Heart right ventricle (tissue), 16 donors: Measurements from ENCODE around the gene MRGPRF. TPM values are rescaled to one million over a fixed set of nuclear protein-coding genes. Genes with fewer than 3 reads are reported as not detected.

ENCODE experiments used
- ATAC-seq, 8 donors: fragments of 200-7000 bp; cut with Tn5 transposase; one replicate each; pipeline ENCODE4 v1.9.1; 2020; ENCODE audit warnings: mild to moderate bottlenecking in 8 of 8, moderate library complexity in 8 of 8, moderate number of reproducible peaks in 1 of 8
- DNase-seq, 2 donors: peaks; one replicate each; pipeline ENCODE4 v3.0.0-alpha.2; 2020
- H3K27ac ChIP-seq, 10 donors: fragments of 200-600 bp; sonication (generic) in 2 of 10; one replicate each; pipeline versions ENCODE4 v1.5.0 to v1.8.0; 2020 to 2022; ENCODE audit warnings: mild to moderate bottlenecking in 3 of 10
- H3K27me3 ChIP-seq, 7 donors: fragments of 200-600 bp; one replicate each; pipeline ENCODE4 v1.8.0; 2021 to 2022; ENCODE audit warnings: mild to moderate bottlenecking in 2 of 7
- H3K36me3 ChIP-seq, 9 donors: fragments of 200-600 bp; sonication (generic) in 1 of 9; one replicate each; pipeline versions ENCODE4 v1.5.0 to v1.8.0; 2020 to 2022; ENCODE audit warnings: mild to moderate bottlenecking in 2 of 9
- H3K4me1 ChIP-seq, 9 donors: fragments of 200-600 bp; sonication (generic) in 1 of 9; one replicate each; pipeline versions ENCODE4 v1.5.0 to v1.8.0; 2020 to 2022; ENCODE audit warnings: mild to moderate bottlenecking in 4 of 9
- H3K4me3 ChIP-seq, 10 donors: fragments of 200-600 bp; sonication (generic) in 2 of 10; one replicate each; pipeline versions ENCODE4 v1.5.0 to v1.8.0; 2020 to 2022; ENCODE audit warnings: mild to moderate bottlenecking in 7 of 10, moderate library complexity in 2 of 10
- H3K9me3 ChIP-seq, 11 donors: fragments of 200-600 bp in 10 of 11; sonication (generic) in 2 of 11; one replicate each; pipeline versions ENCODE4 v1.5.0 to v1.8.0; 2013 to 2022; ENCODE audit warnings: mild to moderate bottlenecking in 2 of 11, control low read depth in 1 of 11, moderate library complexity in 1 of 11
- WGBS, 2 donors: extraction: QIAGEN DNeasy Blood & Tissue Kit; methylation state at CpG; one replicate each; pipeline ENCODE4 v1.1.7; 2013; ENCODE audit warnings: inconsistent platforms in 1 of 2; 5-methylcytosine and 5-hydroxymethylcytosine counted together
- intact Hi-C, 10 donors: fragments of 100-400 bp; cut with DNase I; formaldehyde crosslinking; loops; one replicate each; pipeline versions ENCODE4 v1.11.1 to v1.14.2; 2022
- polyA plus RNA-seq, 2 donors: library from polyadenylated mRNA; stranded (reverse); fragments of 200-250 nt; gene quantifications; one replicate each; pipeline ENCODE4 v1.2.3, GENCODE V29; 2013
- total RNA-seq, 10 donors: library from RNA; stranded (reverse); fragmentation: NEBNext Ultra II Directional in 3 of 10; extraction: Animal tissue kit (Norgen Biotek cat#: 25700) in 3 of 10; gene quantifications; one replicate each; pipeline versions ENCODE4 v1.2.1 to v1.2.4, GENCODE V29; 2021 to 2023
- TF ChIP-seq, protein P1 (sequence below), 9 donors: fragments of 200-600 bp; sonication (generic) in 2 of 9; IDR thresholded peaks; one replicate each; pipeline versions ENCODE4 v1.5.0 to v1.8.0; 2021 to 2022; ENCODE audit warnings: antibody characterized with exemption in 9 of 9, mild to moderate bottlenecking in 5 of 9, moderate library complexity in 1 of 9
- donor health status: Arrhythmogenic right ventricular cardiomyopathy.
- donor health status: ischemic (EF 13 %, LVEDD 7.1; RV severe dilation, severe dysfunction).
- donor health status: healthy with polysubstance abuse.
- donor health status: DM: no; HTN: yes; CAD: no.
- donor health status: DM: no; HTN: no; CAD: no.
- donor health status: ischemic (EF 25% LVEDD 6.9; RV normal size, moderate dysfunction).
- donor health status: ischemic (EF 25% LVEDD 5.7; RV mildly dilated, moderate dysfunction).
- donor health status: healthy.
- donor health status: DM: yes; HTN: yes; CAD: no.
- donor health status: Ischemic cardiomyopathy.
- donor health status: ischemic (EF 35%, LVEDD 5.7; RV mildly dilated, moderate dysfunction).
- donor health status: nonischemic (EF 11% LVEDD 7.7; RV severe dilation, severe dysfunction).
- donor health status: DM: yes; HTN: yes; CAD: no.
- donor health status: PGD.
- donor health status: ischemic (EF 29% LVEDD 5.4; RV normal size, mild dysfunction).
- donor health status: nonischemic (EF 23%, LVEDD 6.1; RV moderate dilation, normal function).

MRGPRF gene
- total and polyA plus RNA-seq, 12 donors: 0.98 to 10.7 (median 2.4) TPM

DNA sequence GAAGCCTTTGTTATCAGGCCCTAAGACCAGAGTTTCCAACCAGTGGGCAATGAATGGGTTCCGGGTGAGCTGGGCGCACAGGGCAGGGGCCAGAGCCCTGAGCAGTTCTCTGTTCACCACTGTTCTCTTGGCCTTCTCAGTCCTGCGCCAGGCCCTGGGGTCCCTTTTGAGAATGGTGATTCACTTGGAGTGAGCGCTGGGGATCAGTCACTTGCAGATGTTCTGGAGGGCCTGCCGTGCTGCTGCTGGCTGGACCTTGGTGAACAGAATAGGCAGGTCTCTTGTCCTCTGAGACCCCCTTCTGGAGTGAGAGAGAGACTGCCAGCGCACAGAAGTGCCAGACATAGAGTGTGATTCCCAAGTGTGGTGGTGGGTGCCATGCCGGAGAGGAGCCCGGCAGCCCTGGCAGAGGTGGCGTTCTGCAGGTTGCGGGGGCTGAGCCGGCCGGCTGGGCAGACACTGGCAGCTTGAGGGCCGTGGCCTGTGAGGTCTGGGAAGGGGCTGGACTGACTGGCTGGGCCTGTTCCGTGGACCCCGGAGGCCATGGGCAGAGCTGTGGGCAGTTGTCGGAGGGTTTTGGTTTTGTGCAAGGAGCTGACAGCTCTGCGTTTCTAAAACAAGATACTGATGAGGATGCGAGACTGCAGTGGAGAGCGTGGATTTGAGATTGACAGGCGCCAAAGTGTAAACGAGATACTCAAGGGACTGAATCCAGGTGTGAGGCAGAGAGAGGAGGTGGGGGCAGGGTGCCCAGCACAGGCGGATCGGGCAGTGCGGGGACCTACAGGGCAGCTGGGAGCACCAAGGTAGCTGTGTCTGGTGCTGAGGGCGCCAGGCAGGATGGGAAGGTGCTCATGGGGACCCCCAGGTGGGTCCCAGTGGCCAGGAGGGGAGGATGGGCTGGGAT is 48.0 kb upstream of the MRGPRF start:
- TF ChIP-seq, protein P1, sequence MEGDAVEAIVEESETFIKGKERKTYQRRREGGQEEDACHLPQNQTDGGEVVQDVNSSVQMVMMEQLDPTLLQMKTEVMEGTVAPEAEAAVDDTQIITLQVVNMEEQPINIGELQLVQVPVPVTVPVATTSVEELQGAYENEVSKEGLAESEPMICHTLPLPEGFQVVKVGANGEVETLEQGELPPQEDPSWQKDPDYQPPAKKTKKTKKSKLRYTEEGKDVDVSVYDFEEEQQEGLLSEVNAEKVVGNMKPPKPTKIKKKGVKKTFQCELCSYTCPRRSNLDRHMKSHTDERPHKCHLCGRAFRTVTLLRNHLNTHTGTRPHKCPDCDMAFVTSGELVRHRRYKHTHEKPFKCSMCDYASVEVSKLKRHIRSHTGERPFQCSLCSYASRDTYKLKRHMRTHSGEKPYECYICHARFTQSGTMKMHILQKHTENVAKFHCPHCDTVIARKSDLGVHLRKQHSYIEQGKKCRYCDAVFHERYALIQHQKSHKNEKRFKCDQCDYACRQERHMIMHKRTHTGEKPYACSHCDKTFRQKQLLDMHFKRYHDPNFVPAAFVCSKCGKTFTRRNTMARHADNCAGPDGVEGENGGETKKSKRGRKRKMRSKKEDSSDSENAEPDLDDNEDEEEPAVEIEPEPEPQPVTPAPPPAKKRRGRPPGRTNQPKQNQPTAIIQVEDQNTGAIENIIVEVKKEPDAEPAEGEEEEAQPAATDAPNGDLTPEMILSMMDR (IDR thresholded peaks at IDR 0.05): no peak
- no peak for DNase-seq
- WGBS, 2 donors: 89% methylated on average over 25 of the region's 25 CpGs
- intact Hi-C loops: no loop called here
- peaks cover 0 to 67% (median 24%) of the 10 kb centered on the region in 9 donors for H3K36me3 ChIP-seq
- no peaks in the 10 kb centered on the region for H3K27me3 ChIP-seq
- H3K4me3 ChIP-seq: no peak overlapping the region
- no peak for ATAC-seq
- no peak overlapping the region for H3K27ac ChIP-seq
- H3K9me3 ChIP-seq: no peaks in the 10 kb centered on the region
- peaks cover 0 to 5% (median 0%) of the 10 kb centered on the region in 9 donors for H3K4me1 ChIP-seq

DNA sequence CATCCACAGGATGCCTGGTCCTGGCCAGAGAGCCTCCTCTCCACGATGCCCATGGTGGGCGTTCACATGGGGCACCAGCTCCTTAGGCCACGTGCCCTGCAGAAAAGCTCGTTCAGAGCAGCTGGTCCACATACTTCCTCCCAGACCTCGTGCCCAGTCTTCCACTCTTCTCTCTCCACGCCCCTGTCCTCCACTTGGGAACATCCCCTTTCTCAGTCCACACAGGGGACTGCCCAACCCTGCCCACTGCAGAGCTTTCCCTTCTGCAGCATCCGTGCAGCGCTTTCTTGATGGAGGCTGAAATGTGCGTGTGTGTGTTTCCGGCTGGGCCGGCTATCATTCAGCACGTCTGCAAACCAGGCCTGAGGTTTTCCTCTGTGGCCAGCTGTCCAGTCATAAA is 46.9 kb upstream of the MRGPRF start:
- DNase-seq: no peak
- Histone ChIP-seq H3K27me3 (no peaks in the 10 kb centered on the region), H3K36me3 (peaks cover 0 to 72% (median 27%) of the 10 kb centered on the region in 9 donors), H3K27ac (no peak overlapping the region), H3K9me3 (no peaks in the 10 kb centered on the region), H3K4me1 (peaks cover 0 to 12% (median 0%) of the 10 kb centered on the region in 9 donors), H3K4me3 (no peak overlapping the region)
- no peak for ATAC-seq
- intact Hi-C loops: no loop called here
- 84 to 90% methylated on average over 12 of the region's 12 CpGs for WGBS, 2 donors
- TF ChIP-seq, protein P1 (IDR thresholded peaks at IDR 0.05): no peak

DNA sequence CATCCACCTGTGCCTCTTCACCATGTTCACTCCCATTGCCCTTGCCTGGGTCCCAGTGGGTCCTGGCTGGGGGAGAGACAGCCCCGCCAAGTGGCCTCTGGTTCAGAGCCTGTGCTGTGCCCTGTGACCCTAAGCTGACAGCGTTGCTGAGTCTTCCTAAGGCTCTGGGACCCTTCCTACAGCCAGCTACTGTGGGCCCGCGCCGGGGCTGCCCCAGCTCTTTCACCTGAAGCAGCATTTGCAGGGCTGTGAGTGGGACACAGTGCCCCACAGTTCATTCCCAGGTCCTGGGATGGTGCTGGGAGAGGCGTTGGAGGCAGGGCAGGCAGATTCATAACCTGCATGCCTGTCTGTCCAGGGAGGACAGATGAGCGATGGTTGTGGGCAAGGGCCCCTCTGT is 46.4 kb upstream of the MRGPRF start:
- ATAC-seq: no peak
- no peaks in the 10 kb centered on the region for H3K27me3 ChIP-seq
- no peak for DNase-seq
- no peak overlapping the region for H3K27ac ChIP-seq
- intact Hi-C loops: no loop called here
- TF ChIP-seq, protein P1 (IDR thresholded peaks at IDR 0.05): no peak
- H3K36me3 ChIP-seq: peaks cover 0 to 75% (median 32%) of the 10 kb centered on the region in 9 donors
- 95% methylated on average over 7 of the region's 7 CpGs for WGBS, 2 donors
- H3K9me3 ChIP-seq: no peaks in the 10 kb centered on the region
- no peak overlapping the region for H3K4me3 ChIP-seq
- peaks cover 0 to 14% (median 0%) of the 10 kb centered on the region in 9 donors for H3K4me1 ChIP-seq

DNA sequence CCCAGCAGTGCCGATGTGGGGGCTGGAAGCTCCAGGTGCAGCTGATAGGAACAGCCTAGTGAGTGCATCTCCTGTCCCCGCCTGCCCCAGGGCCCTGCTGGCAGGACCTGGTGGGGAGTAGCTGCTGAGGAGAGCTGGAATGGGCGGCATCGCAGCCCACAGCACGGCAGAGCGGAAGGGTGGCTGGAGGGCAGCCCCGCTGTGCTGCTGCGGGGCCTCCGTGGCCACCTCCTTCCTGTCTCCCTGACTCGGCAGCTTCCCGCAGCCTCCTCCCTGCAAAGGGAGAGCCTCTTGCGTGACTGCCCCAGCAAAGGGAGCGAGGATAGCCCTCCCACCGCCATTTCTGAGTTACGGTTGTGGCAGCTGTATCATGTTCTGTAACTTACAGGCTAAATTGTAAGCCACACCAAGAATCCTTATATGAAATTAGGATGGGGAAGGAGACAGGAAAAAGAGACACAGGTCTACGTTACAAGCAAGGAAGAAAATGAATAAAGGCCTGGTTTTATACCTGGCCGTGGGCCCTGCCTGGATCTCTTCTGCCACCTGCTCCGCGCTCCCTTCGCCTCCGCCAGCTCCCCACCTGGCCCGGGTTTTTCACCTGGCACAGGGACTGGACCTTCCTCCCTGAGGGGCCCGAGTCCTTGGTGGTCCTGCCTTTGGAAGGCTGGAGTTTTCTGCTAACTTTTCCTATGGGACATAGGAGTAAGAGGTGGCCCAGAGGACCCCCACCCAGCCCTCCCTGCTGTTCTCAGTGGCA is 45.6 kb upstream of the MRGPRF start:
- ATAC-seq: no peak
- 85 to 90% methylated on average over 23 of the region's 23 CpGs for WGBS, 2 donors
- Histone ChIP-seq H3K4me1 (peaks cover 0 to 14% (median 4%) of the 10 kb centered on the region in 9 donors), H3K27me3 (no peaks in the 10 kb centered on the region), H3K9me3 (no peaks in the 10 kb centered on the region), H3K27ac (no peak overlapping the region), H3K4me3 (no peak overlapping the region), H3K36me3 (peaks cover 0 to 75% (median 31%) of the 10 kb centered on the region in 9 donors)
- TF ChIP-seq, protein P1 (IDR thresholded peaks at IDR 0.05): no peak
- intact Hi-C loops: no loop called here
- DNase-seq: no peak
